CD4-positive, alpha-beta memory T cell (primary cell): ENCODE measurements around the gene SASH1. TPM values are rescaled to one million over a fixed set of nuclear protein-coding genes. Genes with fewer than 3 reads are reported as not detected.

ENCODE experiments used
- CTCF ChIA-PET: fragments of 350-600 bp; sonication (Branson Sonifier 250); formaldehyde crosslinking; loops from one replicate; lab custom pipeline; 2021; ENCODE audit warnings: inconsistent platforms; ENCODE audit not compliant: partially characterized antibody; lab: Charles Lee
- POLR2A ChIA-PET: fragments of 350-600 bp; sonication (Branson Sonifier 250); formaldehyde crosslinking; loops from one replicate; lab custom pipeline; 2021; ENCODE audit not compliant: partially characterized antibody; lab: Charles Lee
- DNase-seq, 5 donors: peaks; one replicate each; pipeline versions ENCODE4 v3.0.0 to v3.0.0-alpha.2; 2020 to 2022; ENCODE audit warnings: mixed read lengths in 1 of 5
- H3K27ac ChIP-seq: one replicate; pipeline ENCODE4 v1.7.0; 2013; ENCODE audit warnings: low read depth, low read length
- H3K27me3 ChIP-seq: 2 replicates; pipeline ENCODE4 v1.7.0; 2013; ENCODE audit warnings: mild to moderate bottlenecking, low read length, moderate library complexity; ENCODE audit not compliant: insufficient read depth
- H3K36me3 ChIP-seq: 2 replicates; pipeline ENCODE4 v1.7.0; 2013; ENCODE audit warnings: mild to moderate bottlenecking, low read length, moderate library complexity; ENCODE audit not compliant: insufficient read depth
- H3K4me1 ChIP-seq: 2 replicates; pipeline ENCODE4 v1.7.0; 2013; ENCODE audit warnings: mild to moderate bottlenecking, low read length, moderate library complexity; ENCODE audit not compliant: insufficient read depth
- H3K4me3 ChIP-seq, 2 donors: one replicate each; pipeline ENCODE4 v1.7.0; 2013; ENCODE audit warnings: low read length in 2 of 2, mild to moderate bottlenecking in 1 of 2
- H3K9me3 ChIP-seq, 2 donors: one replicate each; pipeline ENCODE4 v1.7.0; 2013; ENCODE audit warnings: low read length in 2 of 2, control low read depth in 1 of 2; ENCODE audit not compliant: control insufficient read depth in 1 of 2
- H3K27ac Mint-ChIP-seq, 7 donors: one replicate each; pipeline ENCODE4 v1.8.0; 2020 to 2021; ENCODE audit warnings: mixed read lengths in 7 of 7, mild to moderate bottlenecking in 6 of 7, inconsistent platforms in 3 of 7, moderate library complexity in 3 of 7
- H3K27me3 Mint-ChIP-seq, 2 donors: one replicate each; pipeline ENCODE4 v1.8.0; 2020 to 2021; ENCODE audit warnings: mixed read lengths in 2 of 2
- H3K36me3 Mint-ChIP-seq, 2 donors: one replicate each; pipeline ENCODE4 v1.8.0; 2020 to 2021; ENCODE audit warnings: mixed read lengths in 2 of 2, inconsistent platforms in 1 of 2, mild to moderate bottlenecking in 1 of 2
- H3K4me1 Mint-ChIP-seq, 4 donors: one replicate each; pipeline ENCODE4 v1.8.0; 2020 to 2021; ENCODE audit warnings: mixed read lengths in 4 of 4, mild to moderate bottlenecking in 1 of 4
- H3K4me3 Mint-ChIP-seq, 8 donors: one replicate each; pipeline ENCODE4 v1.8.0; 2020 to 2021; ENCODE audit warnings: mixed read lengths in 8 of 8, mild to moderate bottlenecking in 7 of 8, moderate library complexity in 6 of 8, inconsistent platforms in 3 of 8
- H3K9me3 Mint-ChIP-seq, 8 donors: one replicate each; pipeline ENCODE4 v1.8.0; 2020 to 2021; ENCODE audit warnings: mixed read lengths in 8 of 8, mild to moderate bottlenecking in 5 of 8, inconsistent platforms in 3 of 8, moderate library complexity in 1 of 8
- intact Hi-C: fragments of 100-400 bp; cut with micrococcal nuclease; formaldehyde crosslinking; loops from one replicate; pipeline ENCODE4 v1.15.1; 2023
- polyA plus RNA-seq, 2 donors: library from polyadenylated mRNA; unstranded; fragments of 300-500 nt; fragmentation: Illumina TruSeq; gene quantifications; one replicate each; pipeline ENCODE4 v1.2.3, GENCODE V29; 2021
- total RNA-seq, 2 experiments: library from RNA; stranded (reverse); gene quantifications; one replicate each; pipeline ENCODE4 v1.2.3, GENCODE V29; 2021

SASH1 gene
- total and polyA plus RNA-seq, 4 experiments from 2014 or later = 0.26 to 4.9 (median 1.7) TPM

DNA sequence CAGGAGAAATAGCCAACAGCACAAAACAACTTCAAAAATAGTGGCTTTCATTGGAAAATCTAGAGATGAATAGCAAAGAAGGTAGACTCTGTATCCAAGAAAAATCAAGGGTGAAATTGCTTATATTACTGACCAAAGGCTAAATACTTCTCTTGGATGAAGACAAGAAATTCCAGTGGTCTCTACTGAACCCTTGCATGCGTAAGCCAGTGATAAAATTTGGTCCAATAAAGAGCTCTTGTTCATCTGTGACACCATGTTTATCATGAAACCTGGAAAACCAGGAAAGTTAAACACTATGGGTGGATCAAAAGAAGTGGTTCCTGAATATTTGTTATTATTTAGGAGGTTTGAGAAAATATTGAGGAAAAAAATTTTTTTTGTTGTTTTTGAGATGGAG lies 25.6 kb upstream of the SASH1 start:
- CTCF ChIA-PET = no interaction called here

DNA sequence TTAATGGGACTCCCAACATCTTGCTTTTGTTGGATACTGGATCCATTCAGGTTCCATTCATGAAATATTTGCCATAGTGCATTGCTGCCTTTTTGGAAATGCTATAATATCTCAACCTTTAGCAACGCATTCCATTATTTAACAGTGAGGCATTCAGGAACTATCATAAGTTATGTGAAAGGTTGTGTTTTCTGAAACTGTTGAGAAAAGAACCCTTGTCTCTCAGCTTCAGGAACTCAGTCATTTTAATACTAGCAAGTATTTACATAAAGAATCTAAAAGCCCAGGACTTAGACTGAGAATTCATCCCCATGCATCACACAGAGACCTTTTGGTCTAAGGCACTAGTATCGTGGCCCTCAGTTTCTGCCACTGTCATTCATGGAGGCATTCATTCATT lies 24.9 kb upstream of the SASH1 start:
- Mint-ChIP-seq H3K4me3 (no peak overlapping the region), H3K27me3 (peaks cover 3 to 5% of the 10 kb centered on the region in 2 donors), H3K9me3 (peaks cover 0 to 2% (median 0%) of the 10 kb centered on the region in 8 donors), H3K36me3 (no peaks in the 10 kb centered on the region), H3K27ac (no peak overlapping the region), H3K4me1 (no peaks in the 10 kb centered on the region)
- no peaks in the 10 kb centered on the region for H3K9me3 ChIP-seq
- POLR2A ChIA-PET = no interaction called here
- no peaks in the 10 kb centered on the region for H3K27me3 ChIP-seq
- no peak overlapping the region for H3K4me3 ChIP-seq
- H3K36me3 ChIP-seq = no peaks in the 10 kb centered on the region
- CTCF ChIA-PET = interaction anchor here (0.9 kb wide), 1 partner anchor 11 kb away, joined by 3 read pairs; no protein-coding TSS in a partner anchor
- DNase-seq = no peak
- H3K27ac ChIP-seq = no peak overlapping the region
- intact Hi-C loops = no loop called here
- no peaks in the 10 kb centered on the region for H3K4me1 ChIP-seq

More for the DNA sequence above, 25.6 kb upstream of the SASH1 start:
- Mint-ChIP-seq H3K36me3 (no peaks in the 10 kb centered on the region), H3K4me1 (no peaks in the 10 kb centered on the region), H3K27me3 (peaks cover 3 to 5% of the 10 kb centered on the region in 2 donors), H3K27ac (no peak overlapping the region), H3K4me3 (no peak overlapping the region), H3K9me3 (peaks cover 0 to 2% (median 0%) of the 10 kb centered on the region in 8 donors)
- DNase-seq = no peak
- Histone ChIP-seq H3K27ac (no peak overlapping the region), H3K4me3 (no peak overlapping the region), H3K4me1 (no peaks in the 10 kb centered on the region), H3K9me3 (no peaks in the 10 kb centered on the region), H3K27me3 (no peaks in the 10 kb centered on the region), H3K36me3 (no peaks in the 10 kb centered on the region)
- intact Hi-C loops = no loop called here
- POLR2A ChIA-PET = no interaction called here

DNA sequence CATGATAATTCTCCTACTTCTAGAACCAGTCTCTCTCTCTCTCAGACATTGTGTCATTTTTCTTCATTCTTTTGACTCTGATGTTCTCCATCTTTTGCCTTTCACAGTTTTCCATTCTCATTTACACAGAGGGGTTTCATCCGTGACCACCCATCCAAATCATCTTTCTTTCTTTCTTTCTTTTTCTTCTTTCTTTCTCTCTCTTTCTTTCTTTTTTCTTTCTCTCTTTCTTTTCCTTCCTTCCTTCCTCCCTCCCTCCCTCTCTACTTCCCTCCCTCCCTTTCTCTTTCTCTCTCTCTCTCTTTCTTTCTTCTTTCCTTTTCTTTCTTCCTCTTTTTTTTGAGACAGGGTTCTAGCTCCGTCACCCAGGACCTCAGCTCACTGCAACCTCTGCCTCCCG lies 19.9 kb upstream of the SASH1 start:
- H3K4me3 ChIP-seq = no peak overlapping the region
- no peaks in the 10 kb centered on the region for H3K27me3 ChIP-seq
- no peaks in the 10 kb centered on the region for H3K36me3 ChIP-seq
- H3K27ac ChIP-seq = no peak overlapping the region
- Mint-ChIP-seq H3K4me3 (no peak overlapping the region), H3K36me3 (no peaks in the 10 kb centered on the region), H3K27ac (no peak overlapping the region), H3K9me3 (peaks cover 0 to 2% (median 0%) of the 10 kb centered on the region in 8 donors), H3K27me3 (peaks cover 8 to 13% of the 10 kb centered on the region in 2 donors), H3K4me1 (peaks cover 0 to 4% (median 0%) of the 10 kb centered on the region in 4 donors)
- ChIA-PET POLR2A (no interaction called here), CTCF (no interaction called here)
- H3K9me3 ChIP-seq = no peaks in the 10 kb centered on the region
- intact Hi-C loops = no loop called here
- no peaks in the 10 kb centered on the region for H3K4me1 ChIP-seq
- DNase-seq = no peak

DNA sequence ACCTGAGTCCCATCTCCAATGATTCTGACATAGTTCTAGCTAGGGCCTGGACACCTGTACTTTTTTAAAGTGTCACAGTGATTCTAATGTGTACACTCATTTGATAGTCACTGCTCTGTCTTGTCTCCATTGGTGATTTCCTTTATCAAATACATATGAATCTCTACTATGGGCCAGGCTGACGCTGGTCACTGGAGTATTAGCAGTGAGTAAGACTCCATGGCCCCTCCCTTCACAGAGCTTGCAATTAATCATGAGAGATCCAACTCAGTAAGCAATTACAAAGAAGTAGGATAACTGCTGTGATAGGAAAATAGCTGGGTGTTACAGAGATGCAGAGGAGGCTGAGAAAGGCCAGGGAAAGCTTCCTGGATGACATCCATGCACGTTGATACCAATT lies 19.3 kb upstream of the SASH1 start:
- POLR2A ChIA-PET = no interaction called here
- peaks cover 0 to 2% (median 0%) of the 10 kb centered on the region in 8 donors for H3K9me3 Mint-ChIP-seq
- Histone ChIP-seq H3K4me3 (no peak overlapping the region), H3K4me1 (no peaks in the 10 kb centered on the region), H3K27ac (no peak overlapping the region), H3K9me3 (no peaks in the 10 kb centered on the region), H3K36me3 (no peaks in the 10 kb centered on the region), H3K27me3 (no peaks in the 10 kb centered on the region)
- no peak overlapping the region for H3K27ac Mint-ChIP-seq
- intact Hi-C loops = no loop called here
- H3K36me3 Mint-ChIP-seq = no peaks in the 10 kb centered on the region
- peaks cover 8 to 13% of the 10 kb centered on the region in 2 donors for H3K27me3 Mint-ChIP-seq
- H3K4me1 Mint-ChIP-seq = peaks cover 0 to 4% (median 0%) of the 10 kb centered on the region in 4 donors
- CTCF ChIA-PET = no interaction called here
- H3K4me3 Mint-ChIP-seq = no peak overlapping the region
- DNase-seq = no peak

DNA sequence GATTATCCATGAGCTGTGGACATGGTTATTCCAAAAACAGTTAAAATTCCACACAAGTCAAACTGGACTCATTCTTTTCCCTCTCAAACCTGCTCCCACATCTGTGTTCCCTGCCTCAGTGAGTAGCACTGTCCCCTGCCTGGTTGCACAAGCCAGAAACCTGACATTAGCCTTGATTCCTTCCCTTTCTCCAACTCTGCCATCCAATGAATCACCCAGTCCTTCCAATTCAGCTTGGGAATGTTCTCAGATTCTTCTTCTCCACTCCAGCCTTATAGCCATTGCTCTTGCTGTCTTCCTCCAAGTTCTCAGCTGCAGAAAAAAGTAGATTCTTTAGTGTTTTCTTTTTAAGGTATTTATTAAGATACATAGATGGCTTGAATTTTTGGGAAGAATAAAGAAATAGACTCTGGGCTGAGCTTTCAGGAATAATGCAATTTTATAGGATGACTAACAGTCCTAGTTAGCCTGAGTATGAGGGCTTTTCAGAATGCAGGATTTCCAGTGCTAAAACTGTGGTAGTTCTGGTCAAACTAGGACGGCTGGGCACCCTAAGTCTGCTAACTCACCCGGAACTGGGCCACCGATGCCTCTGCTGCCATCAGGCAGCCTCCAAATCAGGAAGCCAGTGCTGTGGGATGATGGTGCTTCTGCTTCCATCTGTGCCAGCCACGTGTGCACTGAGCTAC lies 18.2 kb upstream of the SASH1 start:
- POLR2A ChIA-PET = no interaction called here
- Mint-ChIP-seq H3K4me1 (peaks cover 0 to 4% (median 0%) of the 10 kb centered on the region in 4 donors), H3K4me3 (no peak overlapping the region), H3K9me3 (peaks cover 0 to 2% (median 0%) of the 10 kb centered on the region in 8 donors), H3K27me3 (peaks cover 8 to 13% of the 10 kb centered on the region in 2 donors), H3K36me3 (no peaks in the 10 kb centered on the region), H3K27ac (no peak overlapping the region)
- H3K4me1 ChIP-seq = no peaks in the 10 kb centered on the region
- no peaks in the 10 kb centered on the region for H3K36me3 ChIP-seq
- H3K4me3 ChIP-seq = no peak overlapping the region
- CTCF ChIA-PET = no interaction called here
- H3K9me3 ChIP-seq = no peaks in the 10 kb centered on the region
- DNase-seq = no peak
- no peak overlapping the region for H3K27ac ChIP-seq
- no peaks in the 10 kb centered on the region for H3K27me3 ChIP-seq
- intact Hi-C loops = no loop called here

DNA sequence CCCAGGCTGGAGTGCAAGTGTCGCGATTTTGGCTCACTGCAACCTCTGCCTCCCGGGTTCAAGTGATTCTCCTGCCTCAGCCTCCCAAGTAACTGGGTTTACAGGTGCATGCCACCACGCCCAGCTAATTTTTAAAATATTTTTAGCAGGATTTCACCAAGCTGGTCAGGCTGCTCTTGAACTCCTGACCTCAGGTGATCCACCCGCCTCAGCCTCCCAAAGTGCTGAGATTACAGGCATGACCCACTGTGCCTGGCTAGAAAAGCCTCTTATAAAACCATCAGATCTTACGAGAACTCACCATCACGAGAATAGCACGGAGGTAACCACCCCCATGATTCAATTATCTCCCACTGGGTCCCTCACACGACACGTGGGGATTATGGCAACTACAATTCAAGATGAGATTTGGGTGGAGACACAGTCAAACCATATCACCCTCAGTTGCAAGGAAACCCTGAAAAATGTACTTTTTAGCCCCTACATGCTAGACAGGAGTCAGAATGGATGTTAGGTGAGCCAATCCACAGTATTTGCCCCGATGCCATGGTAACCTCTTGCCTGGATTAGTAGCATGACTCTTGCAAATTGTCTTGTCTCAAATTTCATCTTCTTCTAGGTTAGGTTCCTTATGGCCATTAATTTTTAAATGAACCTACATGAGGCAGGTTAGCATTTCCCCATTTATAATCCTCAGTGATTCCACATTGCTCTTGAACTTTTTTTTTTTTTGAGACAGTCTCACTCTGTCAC lies 17.1 kb upstream of the SASH1 start:
- Mint-ChIP-seq H3K9me3 (peaks cover 0 to 2% (median 0%) of the 10 kb centered on the region in 8 donors), H3K36me3 (no peaks in the 10 kb centered on the region), H3K4me3 (no peak overlapping the region), H3K27me3 (peaks cover 8 to 16% of the 10 kb centered on the region in 2 donors), H3K4me1 (peaks cover 0 to 4% (median 0%) of the 10 kb centered on the region in 4 donors), H3K27ac (no peak overlapping the region)
- Histone ChIP-seq H3K36me3 (no peaks in the 10 kb centered on the region), H3K27me3 (no peaks in the 10 kb centered on the region), H3K4me1 (no peaks in the 10 kb centered on the region), H3K27ac (no peak overlapping the region), H3K4me3 (no peak overlapping the region), H3K9me3 (no peaks in the 10 kb centered on the region)
- ChIA-PET POLR2A (no interaction called here), CTCF (no interaction called here)
- intact Hi-C loops = no loop called here
- no peak for DNase-seq

DNA sequence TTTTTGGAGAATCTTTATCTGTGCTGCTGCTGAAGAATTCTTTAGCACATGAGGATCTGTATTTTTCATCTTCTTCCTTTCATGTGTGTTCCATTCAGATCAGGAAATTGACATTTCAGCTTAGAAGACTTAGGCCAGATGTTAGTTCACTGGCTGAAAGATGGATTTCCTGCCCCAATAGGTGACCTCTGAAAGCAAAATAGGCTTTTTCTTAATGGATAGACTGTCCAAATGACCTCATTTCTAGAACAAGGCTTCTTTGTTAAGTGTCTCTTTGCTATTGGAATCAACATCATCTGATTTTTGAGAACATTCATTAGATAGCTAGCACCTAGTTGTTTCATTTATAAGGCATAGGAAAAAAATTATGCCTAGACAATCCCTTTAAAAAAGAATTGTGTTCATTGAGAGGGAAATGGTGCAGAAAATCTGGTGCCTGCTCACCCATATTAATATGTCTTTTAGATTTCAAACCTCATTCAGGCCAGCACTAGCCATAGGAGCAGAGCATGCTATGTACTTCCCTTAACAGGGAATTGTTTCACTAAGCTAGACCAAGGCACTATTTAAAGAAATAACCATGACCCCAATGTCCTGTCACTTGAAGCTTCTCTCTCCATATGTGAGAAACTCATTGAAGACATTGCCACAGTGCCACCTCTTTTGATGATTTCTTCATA lies 13.6 kb upstream of the SASH1 start:
- no peaks in the 10 kb centered on the region for H3K36me3 Mint-ChIP-seq
- intact Hi-C loops = no loop called here
- no peaks in the 10 kb centered on the region for H3K27me3 ChIP-seq
- H3K4me1 Mint-ChIP-seq = peaks cover 0 to 4% (median 1%) of the 10 kb centered on the region in 4 donors
- CTCF ChIA-PET = interaction anchor here (0.8 kb wide), 1 partner anchor 11 kb away, joined by 3 read pairs; no protein-coding TSS in a partner anchor
- no peak overlapping the region for H3K4me3 ChIP-seq
- no peaks in the 10 kb centered on the region for H3K9me3 Mint-ChIP-seq
- no peak overlapping the region for H3K27ac Mint-ChIP-seq
- H3K27me3 Mint-ChIP-seq = peaks cover 8 to 14% of the 10 kb centered on the region in 2 donors
- H3K9me3 ChIP-seq = no peaks in the 10 kb centered on the region
- DNase-seq = no peak
- POLR2A ChIA-PET = no interaction called here
- H3K4me3 Mint-ChIP-seq = no peak overlapping the region
- H3K27ac ChIP-seq = no peak overlapping the region
- H3K36me3 ChIP-seq = no peaks in the 10 kb centered on the region
- H3K4me1 ChIP-seq = no peaks in the 10 kb centered on the region
